H1 (cell line): ENCODE measurements around the gene PLA2G2E. TPM values are rescaled to one million over a fixed set of nuclear protein-coding genes. Genes with fewer than 3 reads are reported as not detected.

Experiments used
- CTCF ChIA-PET: fragments of 300-600 bp; sonication (Branson Sonifier 250); formaldehyde crosslinking; loops from one replicate; lab custom pipeline; 2021; ENCODE audit not compliant: partially characterized antibody; lab: Charles Lee
- POLR2A ChIA-PET: fragments of 300-600 bp; sonication (Branson Sonifier 250); formaldehyde crosslinking; loops from one replicate; lab custom pipeline; 2021; ENCODE audit warnings: inconsistent platforms; ENCODE audit not compliant: partially characterized antibody; lab: Charles Lee
- DNase-seq, 2 experiments: peaks; one replicate each; pipeline versions ENCODE4 v3.0.0 to v3.0.0-alpha.2; 2010 to 2022; ENCODE audit warnings: low spot score in 2 of 2, low read depth in 1 of 2, mixed read lengths in 1 of 2
- FAIRE-seq: peaks from 2 replicates; lab custom pipeline; 2011; peaks lifted over from hg19 to GRCh38; lab: Jason Lieb, UNC
- H2AFZ ChIP-seq: 2 replicates; pipeline ENCODE4 v1.8.1; 2012; ENCODE audit warnings: low read length, inconsistent platforms
- H2AK5ac ChIP-seq: 2 replicates; pipeline ENCODE4 v1.6.1; 2013; ENCODE audit warnings: low read depth, low read length
- H2BK120ac ChIP-seq: replicated peaks from 2 replicates; pipeline ENCODE3; 2013; ENCODE audit warnings: low read depth, low read length, inconsistent platforms
- H2BK12ac ChIP-seq: 2 replicates; pipeline ENCODE4 v1.6.1; 2013; ENCODE audit warnings: low read depth, low read length
- H2BK15ac ChIP-seq: 2 replicates; pipeline ENCODE4 v1.6.1; 2013; ENCODE audit warnings: low read length
- H2BK20ac ChIP-seq: 2 replicates; pipeline ENCODE4 v1.6.1; 2013; ENCODE audit warnings: low read length
- H2BK5ac ChIP-seq: 2 replicates; pipeline ENCODE4 v1.6.1; 2013; ENCODE audit warnings: low read depth, low read length
- H3K14ac ChIP-seq: 2 replicates; pipeline ENCODE4 v1.6.1; 2013; ENCODE audit warnings: inconsistent platforms; ENCODE audit not compliant: insufficient read length
- H3K18ac ChIP-seq: 2 replicates; pipeline ENCODE4 v1.6.1; 2013; ENCODE audit warnings: low read length; ENCODE audit errors: extremely low read depth
- H3K23ac ChIP-seq: 2 replicates; pipeline ENCODE4 v1.6.1; 2013; ENCODE audit warnings: inconsistent platforms; ENCODE audit not compliant: insufficient read length
- H3K23me2 ChIP-seq: 2 replicates; pipeline ENCODE4 v1.6.1; 2013; ENCODE audit warnings: low read depth, low read length
- H3K27ac ChIP-seq: 2 replicates; pipeline ENCODE4 v1.6.1; 2011; ENCODE audit warnings: low read depth, low read length, inconsistent platforms
- H3K27me3 ChIP-seq, 4 experiments: replicated peaks in 1 of 4; 1 replicate in 1 of 4; 2 replicates in 3 of 4; pipeline versions ENCODE4 v1.6.1 to v1.8.1; 2011 to 2013; ENCODE audit warnings: low read length in 3 of 4, mild to moderate bottlenecking in 3 of 4, inconsistent platforms in 2 of 4, mixed read lengths in 2 of 4, moderate library complexity in 1 of 4; ENCODE audit not compliant: control insufficient read depth in 3 of 4, insufficient read depth in 3 of 4; ENCODE audit errors: extremely low read depth in 1 of 4
- H3K36me3 ChIP-seq, 4 experiments: 2 replicates each; pipeline versions ENCODE4 v1.6.1 to v1.8.1; 2011 to 2013; ENCODE audit warnings: mild to moderate bottlenecking in 4 of 4, low read length in 3 of 4, moderate library complexity in 2 of 4, control low read depth in 1 of 4, inconsistent platforms in 1 of 4; ENCODE audit not compliant: insufficient read depth in 4 of 4, control insufficient read depth in 2 of 4
- H3K4ac ChIP-seq: replicated peaks from 2 replicates; pipeline ENCODE3; 2013; ENCODE audit warnings: low read length, low read depth, mixed read lengths, inconsistent platforms; ENCODE audit not compliant: insufficient read length
- H3K4me1 ChIP-seq, 4 experiments: replicated peaks in 1 of 4; 1 replicate in 1 of 4; 2 replicates in 3 of 4; pipeline versions ENCODE4 v1.6.1 to v1.8.1; 2011 to 2013; ENCODE audit warnings: low read length in 3 of 4, inconsistent platforms in 2 of 4, mixed read lengths in 1 of 4; ENCODE audit not compliant: insufficient read depth in 4 of 4, control insufficient read depth in 3 of 4
- H3K4me2 ChIP-seq, 2 experiments: 2 replicates each; pipeline versions ENCODE4 v1.6.1 to v1.8.1; 2011 to 2013; ENCODE audit warnings: low read depth in 2 of 2, low read length in 2 of 2, control low read depth in 1 of 2, inconsistent platforms in 1 of 2, mild to moderate bottlenecking in 1 of 2; ENCODE audit not compliant: insufficient read depth in 1 of 2
- H3K4me3 ChIP-seq, 4 experiments: fragments of 200-600, 300-600 bp in 1 of 4; sonication (generic), shearing (Covaris generic), sonication (Bioruptor Twin) in 1 of 4; 2 replicates each; pipeline versions ENCODE4 v1.5.1 to v1.8.1; 2011 to 2016; ENCODE audit warnings: low read length in 4 of 4, low read depth in 3 of 4, control low read depth in 2 of 4, inconsistent platforms in 2 of 4, mild to moderate bottlenecking in 2 of 4, mixed read lengths in 1 of 4, moderate library complexity in 1 of 4; ENCODE audit not compliant: insufficient read depth in 2 of 4; ENCODE audit errors: extremely low read depth in 1 of 4
- H3K56ac ChIP-seq: replicated peaks from 2 replicates; pipeline ENCODE3; 2013; ENCODE audit warnings: low read depth, mild to moderate bottlenecking, mixed read lengths, low read length, inconsistent platforms; ENCODE audit not compliant: insufficient read length
- H3K79me1 ChIP-seq: 2 replicates; pipeline ENCODE4 v1.6.1; 2013; ENCODE audit warnings: low read depth, low read length, control low read depth
- H3K79me2 ChIP-seq, 2 experiments: 2 replicates each; pipeline versions ENCODE4 v1.6.1 to v1.8.1; 2012 to 2013; ENCODE audit warnings: low read length in 2 of 2, mild to moderate bottlenecking in 2 of 2, inconsistent platforms in 1 of 2; ENCODE audit not compliant: insufficient read depth in 2 of 2, control insufficient read depth in 1 of 2
- H3K9ac ChIP-seq, 4 experiments: replicated peaks in 1 of 4; 1 replicate in 1 of 4; 2 replicates in 3 of 4; pipeline versions ENCODE4 v1.6.1 to v1.8.1; 2011 to 2013; ENCODE audit warnings: low read depth in 3 of 4, low read length in 3 of 4, control low read depth in 2 of 4, mild to moderate bottlenecking in 2 of 4, moderate library complexity in 2 of 4, inconsistent platforms in 1 of 4; ENCODE audit errors: extremely low read depth in 1 of 4
- H3K9me3 ChIP-seq, 2 experiments: 2 replicates each; pipeline versions ENCODE4 v1.6.1 to v1.8.1; 2012 to 2013; ENCODE audit warnings: mild to moderate bottlenecking in 2 of 2, moderate library complexity in 2 of 2, control low read depth in 1 of 2, inconsistent platforms in 1 of 2, low read depth in 1 of 2, low read length in 1 of 2, mixed read lengths in 1 of 2; ENCODE audit not compliant: insufficient read depth in 2 of 2
- H4K20me1 ChIP-seq, 2 experiments: replicated peaks in 1 of 2; 2 replicates each; pipeline versions ENCODE3 to v1.8.1; 2011 to 2013; ENCODE audit warnings: inconsistent platforms in 2 of 2, low read length in 2 of 2, mild to moderate bottlenecking in 1 of 2; ENCODE audit not compliant: insufficient read depth in 2 of 2, control insufficient read depth in 1 of 2
- H4K5ac ChIP-seq: 2 replicates; pipeline ENCODE4 v1.6.1; 2013; ENCODE audit warnings: low read length, low read depth, mixed read lengths, inconsistent platforms; ENCODE audit not compliant: insufficient read length
- H4K8ac ChIP-seq: 2 replicates; pipeline ENCODE4 v1.8.0; 2013; ENCODE audit warnings: mild to moderate bottlenecking, moderate library complexity, low read length, inconsistent platforms; ENCODE audit not compliant: insufficient read depth; ENCODE audit errors: extremely low read depth
- H4K91ac ChIP-seq: replicated peaks from 2 replicates; pipeline ENCODE3; 2013; ENCODE audit warnings: low read length, mixed read lengths, inconsistent platforms; ENCODE audit not compliant: insufficient read length
- EGR1 ChIP-seq: IDR thresholded peaks from 2 replicates; pipeline ENCODE4 v1.6.1; 2011; ENCODE audit warnings: low read depth, low read length, borderline replicate concordance
- JUN ChIP-seq: IDR thresholded peaks from 2 replicates; pipeline ENCODE4 v1.6.1; 2011; ENCODE audit warnings: low read depth, mild to moderate bottlenecking, improper control_type of control experiment, low read length
- JUND ChIP-seq: IDR thresholded peaks from 2 replicates; pipeline ENCODE4 v1.6.1; 2011; ENCODE audit warnings: mild to moderate bottlenecking, improper control_type of control experiment, low read length
- MAX ChIP-seq: IDR thresholded peaks from 2 replicates; pipeline ENCODE4 v1.6.1; 2012; ENCODE audit warnings: inconsistent platforms
- NANOG ChIP-seq: IDR thresholded peaks from 2 replicates; pipeline ENCODE4 v1.6.1; 2011; ENCODE audit warnings: low read length, low read depth, mild to moderate bottlenecking, inconsistent platforms; ENCODE audit not compliant: insufficient read depth, poor library complexity, severe bottlenecking
- PHF8 ChIP-seq: fragments of 200-600 bp; sonication (generic); conservative IDR thresholded peaks from 2 replicates; pipeline ENCODE4 v1.7.1; 2012; ENCODE audit warnings: low read depth, mild to moderate bottlenecking, inconsistent platforms, low read length, moderate library complexity
- POU5F1 ChIP-seq: IDR thresholded peaks from 2 replicates; pipeline ENCODE4 v1.6.1; 2011; ENCODE audit warnings: low read depth, mild to moderate bottlenecking, low read length, moderate library complexity
- SAP30 ChIP-seq: fragments of 300-600 bp; sonication (generic); IDR thresholded peaks from 2 replicates; pipeline ENCODE4 v1.7.1; 2012; ENCODE audit warnings: low read length, moderate library complexity, mild to moderate bottlenecking, inconsistent platforms; ENCODE audit not compliant: insufficient read depth, insufficient replicate concordance
- SIN3A ChIP-seq, 2 experiments: IDR thresholded peaks in 1 of 2; conservative IDR thresholded peaks in 1 of 2; 2 replicates each; pipeline ENCODE4 v1.6.1; 2011 to 2012; ENCODE audit warnings: low read length in 2 of 2, improper control_type of control experiment in 1 of 2, low read depth in 1 of 2, mild to moderate bottlenecking in 1 of 2
- TBP ChIP-seq: IDR thresholded peaks from 2 replicates; pipeline ENCODE4 v1.6.1; 2011; ENCODE audit warnings: low read depth, low read length, improper control_type of control experiment
- TEAD4 ChIP-seq: IDR thresholded peaks from 2 replicates; pipeline ENCODE4 v1.6.1; 2012; ENCODE audit warnings: low read depth, low read length, inconsistent platforms, mixed read lengths
- YY1 ChIP-seq: IDR thresholded peaks from 2 replicates; pipeline ENCODE4 v1.6.1; 2011; ENCODE audit warnings: low read depth, mild to moderate bottlenecking, low read length
- WGBS, 2 experiments: shearing (Covaris generic) in 1 of 2; methylation state at CpG; one replicate each; pipeline versions ENCODE4 v1.1.6 to v1.1.7; 2013 to 2015; ENCODE audit warnings: low lambda C conversion rate in 2 of 2, mixed read lengths in 2 of 2, inconsistent platforms in 1 of 2, low coverage in 1 of 2, missing lambda C conversion rate in 1 of 2; ENCODE audit not compliant: insufficient replicate concordance in 2 of 2, insufficient coverage in 1 of 2, insufficient read length in 1 of 2; ENCODE audit errors: extremely low coverage in 1 of 2, missing lambda C conversion rate in 1 of 2; 5-methylcytosine and 5-hydroxymethylcytosine counted together
- polyA plus RNA-seq, 7 experiments: library from polyadenylated mRNA; depleted of rRNA in 3 of 7; stranded (reverse) in 5 of 7; unstranded in 2 of 7; fragments of >200 nt in 5 of 7; fragments of 200-250 nt in 2 of 7; gene quantifications; 1 replicate in 5 of 7; 2 replicates in 1 of 7; 4 replicates in 1 of 7; pipeline versions ENCODE4 v1.2.1 to v1.2.3, GENCODE V29; 2011 to 2013; ENCODE audit warnings: missing spikeins in 2 of 7, mixed read lengths in 2 of 7
- total RNA-seq: library from RNA; stranded (reverse); fragmentation: NEBNext Ultra II Directional; extraction: Animal tissue kit (Norgen Biotek cat#: 25700); gene quantifications from 2 replicates; pipeline ENCODE4 v1.2.1, GENCODE V29; 2021

The PLA2G2E gene
- total and polyA plus RNA-seq, 2 of the 8 experiments (the other 6 are each of a cell fraction or from before 2014, with no cell fraction given) = not detected

DNA sequence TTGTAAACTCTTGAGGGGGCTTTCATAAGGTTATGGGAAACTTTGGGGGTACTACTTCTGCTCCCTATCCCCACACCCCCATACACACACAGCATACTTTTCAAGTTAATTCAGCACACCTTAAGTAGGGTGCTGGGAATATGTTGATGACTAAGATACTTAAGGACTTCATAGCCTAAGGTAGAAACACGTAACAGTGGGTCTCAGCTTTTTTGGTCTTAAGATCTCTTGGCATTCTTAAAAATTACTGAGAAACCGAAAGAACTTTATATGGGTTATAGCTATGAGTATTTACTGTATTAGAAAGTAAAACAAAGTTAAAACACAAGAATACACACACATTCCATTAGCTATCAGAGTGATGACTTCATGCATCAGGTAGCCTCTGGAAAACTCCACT, 39.1 kb downstream of the PLA2G2E start:
- FAIRE-seq = no peak
- no peak for DNase-seq
- Histone ChIP-seq H3K9ac (no peak overlapping the region), H3K4me3 (no peak overlapping the region), H4K8ac (no peak overlapping the region), H4K20me1 (peaks cover 3 to 13% of the 10 kb centered on the region in 2 experiments), H3K56ac (no peak overlapping the region), H3K4me2 (peak overlapping the region in 1 of 2 experiments; percentile 86; a peak in 1 of 4 replicates), H3K14ac (no peak overlapping the region), H3K4ac (no peak overlapping the region), H4K5ac (no peak overlapping the region), H3K27ac (no peak overlapping the region), H2AK5ac (no peak overlapping the region), H2BK120ac (no peak overlapping the region), H2BK12ac (no peak overlapping the region), H2AFZ (no peak overlapping the region), H3K79me2 (peaks cover 16 to 62% of the 10 kb centered on the region in 2 experiments), H2BK15ac (no peak overlapping the region), H3K36me3 (peaks cover 0 to 3% (median 0%) of the 10 kb centered on the region in 4 experiments; a peak in 1 of 8 replicates), H3K23me2 (no peaks in the 10 kb centered on the region; the same call in 1 of the 2 replicates), H3K23ac (no peak overlapping the region), H3K4me1 (peaks cover 0 to 5% (median 3%) of the 10 kb centered on the region in 4 experiments; a peak in 3 of 7 replicates), H3K27me3 (no peaks in the 10 kb centered on the region), H2BK20ac (no peak overlapping the region), H2BK5ac (no peak overlapping the region), H3K9me3 (0 out of 4 replicates have a peak, but pooled peaks cover 0 to 2% of the 10 kb centered on the region in 2 experiments), H3K79me1 (peaks cover 5% of the 10 kb centered on the region; the same call in 1 of the 2 replicates), H3K18ac (no peak overlapping the region), H4K91ac (no peak overlapping the region)
- WGBS, 2 experiments = 88% methylated on average over 2 of the region's 2 CpGs; no CpG with 5 or more reads in 1 of the 2 experiments
- CTCF ChIA-PET = interaction anchor here (0.6 to 0.9 kb wide), 2 partner anchors 169 to 268 kb away, joined by 3 read pairs; no protein-coding TSS in a partner anchor
- POLR2A ChIA-PET = interaction anchor here (0.9 kb wide), 1 partner anchor 120 kb away, joined by 3 read pairs; no protein-coding TSS in a partner anchor
- no peak for TF ChIP-seq POU5F1
- no peak for TF ChIP-seq SIN3A (conservative IDR thresholded peaks at IDR 0.05 in 1 of 2, IDR thresholded peaks at IDR 0.05 in 1 of 2; ENCODE audit: low read depth in 1 of 2, low read length in 2 of 2)
- no peak for TF ChIP-seq SAP30
- TF ChIP-seq JUND = no peak
- no peak for TF ChIP-seq PHF8
- no peak for TF ChIP-seq YY1
- no peak for TF ChIP-seq EGR1
- TF ChIP-seq TBP = no peak
- TF ChIP-seq MAX = no peak
- TF ChIP-seq NANOG = no peak
- TF ChIP-seq TEAD4 = no peak
- no peak for TF ChIP-seq JUN
